Keratinocyte (primary cell): Measurements from ENCODE around the gene MIB1. TPM values are rescaled to one million over a fixed set of nuclear protein-coding genes. Genes with fewer than 3 reads are reported as not detected.

ENCODE experiments used
- DNase-seq: peaks from one replicate; pipeline ENCODE4 v3.0.0-alpha.2; 2011; ENCODE audit warnings: low read depth, missing footprints, low spot score
- FAIRE-seq: peaks from 2 replicates; lab custom pipeline; 2011; peaks lifted over from hg19 to GRCh38; lab: Jason Lieb, UNC
- H2AFZ ChIP-seq: 2 replicates; pipeline ENCODE4 v1.6.0; 2012; ENCODE audit warnings: low read length, control low read depth, inconsistent platforms; ENCODE audit not compliant: control insufficient read depth
- H3K27ac ChIP-seq: 2 replicates; pipeline ENCODE4 v1.5.1; 2011; ENCODE audit warnings: low read length; ENCODE audit not compliant: control insufficient read depth, insufficient read depth
- H3K27me3 ChIP-seq: 3 replicates; pipeline ENCODE4 v1.6.0; 2011; ENCODE audit warnings: low read length; ENCODE audit not compliant: control insufficient read depth, insufficient read depth; ENCODE audit errors: extremely low read depth
- H3K36me3 ChIP-seq, 2 experiments: 2 replicates in 1 of 2; 3 replicates in 1 of 2; pipeline ENCODE4 v1.5.1; 2011; ENCODE audit warnings: low read length in 2 of 2, mild to moderate bottlenecking in 1 of 2; ENCODE audit not compliant: control insufficient read depth in 2 of 2, insufficient read depth in 2 of 2; ENCODE audit errors: extremely low read depth in 1 of 2
- H3K4me1 ChIP-seq: 3 replicates; pipeline ENCODE4 v1.5.1; 2011; ENCODE audit warnings: low read length; ENCODE audit not compliant: control insufficient read depth, insufficient read depth; ENCODE audit errors: extremely low read depth
- H3K4me2 ChIP-seq: 3 replicates; pipeline ENCODE4 v1.6.0; 2011; ENCODE audit warnings: low read depth, low read length; ENCODE audit not compliant: control insufficient read depth, insufficient read depth; ENCODE audit errors: extremely low read depth
- H3K4me3 ChIP-seq, 3 experiments: fragments of 200-600 bp in 1 of 3; sonication (generic) in 1 of 3; 2 replicates in 2 of 3; 3 replicates in 1 of 3; pipeline ENCODE4 v1.5.1; 2011 to 2016; ENCODE audit warnings: low read length in 3 of 3, mild to moderate bottlenecking in 3 of 3, control low read depth in 2 of 3, inconsistent platforms in 1 of 3, low read depth in 1 of 3, mixed read lengths in 1 of 3, mixed run types in 1 of 3, moderate library complexity in 1 of 3; ENCODE audit not compliant: control insufficient read depth in 2 of 3, insufficient read depth in 2 of 3; ENCODE audit errors: extremely low read depth in 1 of 3
- H3K79me2 ChIP-seq: 2 replicates; pipeline ENCODE4 v1.6.0; 2012; ENCODE audit warnings: low read length; ENCODE audit not compliant: control insufficient read depth, insufficient read depth
- H3K9ac ChIP-seq: 3 replicates; pipeline ENCODE4 v1.6.0; 2011; ENCODE audit warnings: low read length; ENCODE audit not compliant: control insufficient read depth, insufficient read depth; ENCODE audit errors: extremely low read depth
- H3K9me1 ChIP-seq: 3 replicates; pipeline ENCODE4 v1.6.0; 2011; ENCODE audit warnings: low read length; ENCODE audit not compliant: control insufficient read depth, insufficient read depth; ENCODE audit errors: extremely low read depth
- H3K9me3 ChIP-seq: 2 replicates; pipeline ENCODE4 v1.5.1; 2012; ENCODE audit warnings: low read depth, low read length; ENCODE audit not compliant: control insufficient read depth
- H4K20me1 ChIP-seq: 3 replicates; pipeline ENCODE4 v1.6.0; 2011; ENCODE audit warnings: low read length; ENCODE audit not compliant: control insufficient read depth, insufficient read depth; ENCODE audit errors: extremely low read depth
- EZH2 ChIP-seq: IDR thresholded peaks from one replicate; pipeline ENCODE4 v1.6.1; 2012; ENCODE audit warnings: inconsistent platforms, mild to moderate bottlenecking, low read length, moderate library complexity
- dilution Hi-C: fragments of 300-500 bp; cut with MboI; formaldehyde crosslinking; loops from one replicate; pipeline ENCODE4 v1.7.0; 2020; ENCODE audit warnings: low sequenced_read_pairs; ENCODE audit not compliant: extremely low pct_ligation_motif_present
- polyA plus RNA-seq, 5 experiments: library from polyadenylated mRNA; depleted of rRNA in 3 of 5; stranded (reverse) in 3 of 5; stranded (forward) in 1 of 5; unstranded in 1 of 5; fragments of >200 nt; gene quantifications; 1 replicate in 1 of 5; 2 replicates in 3 of 5; 3 replicates in 1 of 5; pipeline versions ENCODE4 v1.2.1 to v1.2.3, GENCODE V29; 2011 to 2012; ENCODE audit warnings: missing spikeins in 2 of 5, low read depth in 1 of 5, low replicate concordance in 1 of 5
- TF ChIP-seq, protein P1 (sequence below), 3 experiments: IDR thresholded peaks in 1 of 3; conservative IDR thresholded peaks in 1 of 3; optimal IDR thresholded peaks in 1 of 3; 2 replicates in 2 of 3; 3 replicates in 1 of 3; pipeline versions ENCODE3 to v1.5.1; 2011; ENCODE audit warnings: low read length in 3 of 3, mild to moderate bottlenecking in 3 of 3, moderate library complexity in 2 of 3, control low read depth in 1 of 3, inconsistent platforms in 1 of 3; ENCODE audit not compliant: insufficient read depth in 2 of 3; ENCODE audit errors: extremely low read depth in 1 of 3

MIB1 gene
- polyA plus RNA-seq, 1 donor (not counting 4 experiments of a cell fraction or from before 2014, with no cell fraction given) = 24.8 TPM

DNA sequence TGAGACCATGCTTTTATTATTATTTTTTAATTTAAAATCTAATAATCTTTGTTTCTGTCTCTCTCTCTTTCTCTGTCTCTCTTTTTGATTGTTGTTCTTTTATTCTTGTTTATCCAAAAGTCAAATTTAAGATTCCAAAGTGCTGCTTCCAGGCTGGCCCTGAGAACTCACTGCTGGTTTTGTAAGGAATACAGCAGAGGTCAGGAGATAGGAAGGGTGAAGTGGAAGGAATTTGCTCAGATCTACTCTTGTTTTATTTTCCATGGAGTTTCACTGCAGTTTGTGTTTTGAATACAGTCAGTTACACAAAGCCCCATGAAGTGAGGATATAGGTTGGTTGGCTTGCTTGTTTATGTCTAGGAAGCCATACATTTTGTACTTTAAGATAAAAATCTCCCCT lies 168.1 kb downstream of the MIB1 start:
- dilution Hi-C loops = no loop called here

DNA sequence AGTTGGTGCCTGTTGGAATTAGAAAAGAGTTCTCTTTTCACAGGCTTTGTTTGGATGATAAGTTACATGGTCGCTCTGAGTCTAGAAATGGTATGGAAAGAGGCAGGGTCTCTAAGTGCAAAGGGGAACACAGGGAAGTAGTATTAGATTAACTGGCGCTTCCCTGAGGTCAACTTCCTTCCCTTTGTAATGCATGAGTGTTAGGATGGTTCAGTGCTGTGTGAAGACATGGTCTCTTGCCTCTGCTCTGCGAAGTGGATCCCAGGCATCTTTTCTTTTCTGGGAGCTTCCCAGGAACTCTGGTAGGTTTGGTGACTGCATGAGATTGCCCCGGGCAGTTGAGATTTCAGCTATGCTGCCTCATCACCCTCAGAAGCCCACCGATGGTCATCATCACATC lies 170.3 kb downstream of the MIB1 start:
- Histone ChIP-seq H3K4me2 (no peak overlapping the region), H3K9ac (no peak overlapping the region), H2AFZ (no peak overlapping the region), H3K27me3 (peaks cover 7% of the 10 kb centered on the region), H3K9me3 (no peaks in the 10 kb centered on the region), H3K9me1 (no peaks in the 10 kb centered on the region), H3K4me3 (no peak overlapping the region), H3K79me2 (no peaks in the 10 kb centered on the region), H3K36me3 (no peaks in the 10 kb centered on the region), H3K27ac (no peak overlapping the region), H4K20me1 (no peaks in the 10 kb centered on the region), H3K4me1 (no peaks in the 10 kb centered on the region)
- TF ChIP-seq EZH2 = no peak
- TF ChIP-seq, protein P1, sequence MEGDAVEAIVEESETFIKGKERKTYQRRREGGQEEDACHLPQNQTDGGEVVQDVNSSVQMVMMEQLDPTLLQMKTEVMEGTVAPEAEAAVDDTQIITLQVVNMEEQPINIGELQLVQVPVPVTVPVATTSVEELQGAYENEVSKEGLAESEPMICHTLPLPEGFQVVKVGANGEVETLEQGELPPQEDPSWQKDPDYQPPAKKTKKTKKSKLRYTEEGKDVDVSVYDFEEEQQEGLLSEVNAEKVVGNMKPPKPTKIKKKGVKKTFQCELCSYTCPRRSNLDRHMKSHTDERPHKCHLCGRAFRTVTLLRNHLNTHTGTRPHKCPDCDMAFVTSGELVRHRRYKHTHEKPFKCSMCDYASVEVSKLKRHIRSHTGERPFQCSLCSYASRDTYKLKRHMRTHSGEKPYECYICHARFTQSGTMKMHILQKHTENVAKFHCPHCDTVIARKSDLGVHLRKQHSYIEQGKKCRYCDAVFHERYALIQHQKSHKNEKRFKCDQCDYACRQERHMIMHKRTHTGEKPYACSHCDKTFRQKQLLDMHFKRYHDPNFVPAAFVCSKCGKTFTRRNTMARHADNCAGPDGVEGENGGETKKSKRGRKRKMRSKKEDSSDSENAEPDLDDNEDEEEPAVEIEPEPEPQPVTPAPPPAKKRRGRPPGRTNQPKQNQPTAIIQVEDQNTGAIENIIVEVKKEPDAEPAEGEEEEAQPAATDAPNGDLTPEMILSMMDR (optimal IDR thresholded peaks at IDR 0.05 in 1 of 3, IDR thresholded peaks at IDR 0.05 in 1 of 3, conservative IDR thresholded peaks at IDR 0.05 in 1 of 3; ENCODE audit: extremely low read depth in 1 of 3, insufficient read depth in 2 of 3, low read length in 3 of 3) = no peak
- no peak for FAIRE-seq
- DNase-seq = no peak
- dilution Hi-C loops = no loop called here

More for the DNA sequence above, 168.1 kb downstream of the MIB1 start:
- H3K9ac ChIP-seq = no peak overlapping the region
- no peaks in the 10 kb centered on the region for H3K79me2 ChIP-seq
- peaks cover 13% of the 10 kb centered on the region for H3K27me3 ChIP-seq
- H3K4me2 ChIP-seq = no peak overlapping the region
- no peak overlapping the region for H3K4me3 ChIP-seq
- TF ChIP-seq EZH2 = no peak
- TF ChIP-seq, protein P1 (optimal IDR thresholded peaks at IDR 0.05 in 1 of 3, IDR thresholded peaks at IDR 0.05 in 1 of 3, conservative IDR thresholded peaks at IDR 0.05 in 1 of 3; ENCODE audit: extremely low read depth in 1 of 3, insufficient read depth in 2 of 3, low read length in 3 of 3) = no peak
- no peak overlapping the region for H3K27ac ChIP-seq
- H2AFZ ChIP-seq = no peak overlapping the region
- no peaks in the 10 kb centered on the region for H3K9me1 ChIP-seq
- DNase-seq (no peak), FAIRE-seq (no peak)
- no peaks in the 10 kb centered on the region for H3K4me1 ChIP-seq
- no peaks in the 10 kb centered on the region for H4K20me1 ChIP-seq
- no peaks in the 10 kb centered on the region for H3K36me3 ChIP-seq
- no peaks in the 10 kb centered on the region for H3K9me3 ChIP-seq
